ENCODE measurements around the gene CDKN1B. TPM values are rescaled to one million over a fixed set of nuclear protein-coding genes. Genes with fewer than 3 reads are reported as not detected.
A peak's percentile ranks its signal among the peaks of the same experiment; 100 is the strongest.

CDKN1B gene
- total and polyA plus RNA-seq, 2 of the 13 experiments (the other 11 are each of a cell fraction or from before 2014, with no cell fraction given) = 20.1 to 37.2 TPM

GRCh38 chr12:12723681-12724420 is 6.7 kb downstream of the CDKN1B start (continued):
- no peak for TF ChIP-seq ZNF407 (CRISPR knock-in tag; IDR thresholded peaks at IDR 0.05; ENCODE audit: not compliant biosample characterization)
- TF ChIP-seq SAFB2 (CRISPR knock-in tag; IDR thresholded peaks at IDR 0.05; ENCODE audit: borderline replicate concordance, low read depth) = peak; percentile 62; the same call in 1 of the 2 replicates
- TF ChIP-seq ZNF143 (CRISPR knock-in tag; IDR thresholded peaks at IDR 0.05) = no peak
- no peak for TF ChIP-seq ZNF350 (CRISPR knock-in tag; IDR thresholded peaks at IDR 0.05; ENCODE audit: borderline replicate concordance, low read depth)
- no peak for TF ChIP-seq PBX2 (CRISPR knock-in tag; IDR thresholded peaks at IDR 0.05)
- peak; percentile 19; the same call in 1 of the 2 replicates for TF ChIP-seq ZNF891 (CRISPR knock-in tag; IDR thresholded peaks at IDR 0.05)
- TF ChIP-seq ARID4A (CRISPR knock-in tag; IDR thresholded peaks at IDR 0.05; ENCODE audit: borderline replicate concordance) = peak; percentile 52; the same call in 1 of the 2 replicates
- TF ChIP-seq KLF13 (CRISPR knock-in tag; IDR thresholded peaks at IDR 0.05) = no peak
- peak; percentile 40; the same call in 1 of the 2 replicates for TF ChIP-seq GMEB1 (CRISPR knock-in tag; IDR thresholded peaks at IDR 0.05; ENCODE audit: borderline replicate concordance)
- TF ChIP-seq FOXP1 (IDR thresholded peaks at IDR 0.05) = no peak
- no peak for TF ChIP-seq FOXP1 (CRISPR knock-in tag; IDR thresholded peaks at IDR 0.05)
- no peak for TF ChIP-seq ZNF746 (CRISPR knock-in tag; IDR thresholded peaks at IDR 0.05)
- TF ChIP-seq SOX6 (IDR thresholded peaks at IDR 0.05) = no peak
- TF ChIP-seq SOX6 (CRISPR knock-in tag; IDR thresholded peaks at IDR 0.05) = 0 out of 2 replicates have a peak, but pooled peaks have one; percentile 11
